LHCN-M2 (cell line): ENCODE measurements around the gene LCE1E. TPM values are rescaled to one million over a fixed set of nuclear protein-coding genes. Genes with fewer than 3 reads are reported as not detected.

Source experiments
- DNase-seq: peaks from one replicate; pipeline ENCODE4 v3.0.0-alpha.2; 2012; ENCODE audit warnings: low read depth
- polyA plus RNA-seq: library from polyadenylated mRNA; unstranded; fragments of >200 nt; gene quantifications from one replicate; pipeline ENCODE4 v1.2.1, GENCODE V29; 2012; ENCODE audit warnings: missing spikeins
- total RNA-seq: library from RNA; depleted of rRNA; stranded (reverse); fragments of >200 nt; gene quantifications from 2 replicates; pipeline ENCODE4 v1.2.3, GENCODE V29; 2014; rRNA removed

LCE1E gene
- not detected in 2 replicates for total RNA-seq
- not detected for polyA plus RNA-seq

GRCh38 chr1:152786077-152786476 lies at the start of gene LCE1E:
TSS of gene LCE1E (plus strand) at chr1:152786257. CDS start at chr1:152787300, 1,043 bp downstream.
- no peak for DNase-seq

GRCh38 chr1:152737997-152738396 lies 48.1 kb upstream of the LCE1E start:
- DNase-seq: no peak

GRCh38 chr1:152739841-152740240 lies 46.2 kb upstream of the LCE1E start:
- DNase-seq: peak; percentile 20

GRCh38 chr1:152741656-152742055 lies 44.4 kb upstream of the LCE1E start:
- no peak for DNase-seq

- DNase-seq: no peak
Observed at GRCh38 chr1:152743371-152744145, 42.5 kb upstream of the LCE1E start.

- DNase-seq: peak; percentile 15
Observed at GRCh38 chr1:152745289-152745704, 40.8 kb upstream of the LCE1E start.

- DNase-seq: no peak
Observed at GRCh38 chr1:152745765-152746444, 40.2 kb upstream of the LCE1E start.

- DNase-seq: peak; percentile 13
Observed at GRCh38 chr1:152747831-152748230, 38.2 kb upstream of the LCE1E start.

- peak; percentile 73 for DNase-seq
Observed at GRCh38 chr1:152752225-152752624, 33.8 kb upstream of the LCE1E start.

- DNase-seq: no peak
Observed at GRCh38 chr1:152753586-152753985, 32.5 kb upstream of the LCE1E start.

GRCh38 chr1:152756872-152757271 lies 29.2 kb upstream of the LCE1E start:
- DNase-seq: peak; percentile 23

- DNase-seq: peak; percentile 25
Observed at GRCh38 chr1:152757747-152758146, 28.3 kb upstream of the LCE1E start, which contains the start of gene KPRP. TSS of gene KPRP (plus strand) at chr1:152758025. CDS start at chr1:152759589, 1,564 bp downstream.

GRCh38 chr1:152758636-152759035 lies 27.4 kb upstream of the LCE1E start:
- DNase-seq: no peak

GRCh38 chr1:152759453-152760173 lies 26.4 kb upstream of the LCE1E start:
- no peak for DNase-seq

GRCh38 chr1:152760551-152761190 lies 25.4 kb upstream of the LCE1E start:
- DNase-seq: no peak

GRCh38 chr1:152761609-152762213 lies 24.3 kb upstream of the LCE1E start:
- no peak for DNase-seq

GRCh38 chr1:152768847-152769533 lies 17.1 kb upstream of the LCE1E start:
- DNase-seq: no peak

GRCh38 chr1:152770411-152770810 lies 15.6 kb upstream of the LCE1E start:
- no peak for DNase-seq

GRCh38 chr1:152774875-152775274 lies 11.2 kb upstream of the LCE1E start, which contains the start of gene LCE1F:
TSS of gene LCE1F (plus strand) at chr1:152775140. CDS start at chr1:152776372, 1,232 bp downstream.
- no peak for DNase-seq

- no peak for DNase-seq
Observed at GRCh38 chr1:152776361-152776760, 9.7 kb upstream of the LCE1E start.
